ENCODE measurements around the gene TMOD2.

GRCh38 chr15:51846463-51847230 is 95.2 kb downstream of the TMOD2 start:
- no peak for TF ChIP-seq CTCF (IDR thresholded peaks at IDR 0.05; ENCODE audit: insufficient read depth, low read depth, low read length)
- no peak for TF ChIP-seq EZH2 (IDR thresholded peaks at IDR 0.05; ENCODE audit: insufficient read depth, low read length)

Data from astrocyte (in vitro differentiated cells and primary cell).